Neural cell (in vitro differentiated cells): ENCODE measurements around the gene ZCCHC17. TPM values are rescaled to one million over a fixed set of nuclear protein-coding genes. Genes with fewer than 3 reads are reported as not detected.

ENCODE experiments used
- H2AFZ ChIP-seq: fragments of 200-600, 300-800 bp; sonication (generic), shearing (Covaris generic); 2 replicates; pipeline ENCODE4 v1.6.0; 2014; ENCODE audit warnings: low read depth, mild to moderate bottlenecking, antibody characterized with exemption, low read length, moderate library complexity
- H3F3A ChIP-seq: fragments of 200-600 bp; shearing (Covaris generic); 2 replicates; pipeline ENCODE4 v1.6.1; 2016; ENCODE audit warnings: mild to moderate bottlenecking, moderate library complexity, mixed read lengths, antibody characterized with exemption, low read length; ENCODE audit not compliant: insufficient read depth, poor library complexity, severe bottlenecking
- H3K27ac ChIP-seq: fragments of 200-600, 300-800 bp; sonication (generic), shearing (Covaris generic); 2 replicates; pipeline ENCODE4 v1.5.1; 2014; ENCODE audit warnings: mild to moderate bottlenecking, low read length, moderate library complexity
- H3K27me3 ChIP-seq: fragments of 300-800, 200-600 bp; sonication (generic), shearing (Covaris generic); 2 replicates; pipeline ENCODE4 v1.6.0; 2014; ENCODE audit warnings: mild to moderate bottlenecking, low read depth, low read length, moderate library complexity; ENCODE audit not compliant: insufficient read depth
- H3K36me3 ChIP-seq: fragments of 300-800, 200-600 bp; sonication (generic), shearing (Covaris generic); 2 replicates; pipeline ENCODE4 v1.5.1; 2014; ENCODE audit warnings: mild to moderate bottlenecking, antibody characterized with exemption, low read length, moderate library complexity; ENCODE audit not compliant: insufficient read depth
- H3K4me2 ChIP-seq: fragments of 300-800, 200-600 bp; sonication (generic), shearing (Covaris generic); 2 replicates; pipeline ENCODE4 v1.6.0; 2014; ENCODE audit warnings: mild to moderate bottlenecking, low read length
- H3K4me3 ChIP-seq: fragments of 300-800, 200-600 bp; sonication (generic), shearing (Covaris generic); 2 replicates; pipeline ENCODE4 v1.5.1; 2014; ENCODE audit warnings: mild to moderate bottlenecking, low read length, moderate library complexity
- H3K79me2 ChIP-seq: fragments of 200-600 bp; shearing (Covaris generic); replicated peaks from 2 replicates; pipeline ENCODE4 v1.6.0; 2014; ENCODE audit warnings: mild to moderate bottlenecking, low read length, moderate library complexity; ENCODE audit not compliant: insufficient read depth
- H3K9ac ChIP-seq: fragments of 300-800, 200-600 bp; sonication (generic), shearing (Covaris generic); 2 replicates; pipeline ENCODE4 v1.6.1; 2016; ENCODE audit warnings: mild to moderate bottlenecking, low read length, mixed read lengths
- H3K9me2 ChIP-seq: fragments of 200-600 bp; shearing (Covaris generic); 2 replicates; pipeline ENCODE4 v1.6.1; 2016; ENCODE audit warnings: mild to moderate bottlenecking, low read length, mixed read lengths; ENCODE audit not compliant: insufficient read depth
- H3K9me3 ChIP-seq: fragments of 200-600, 300-800 bp; sonication (generic), shearing (Covaris generic); 2 replicates; pipeline ENCODE4 v1.6.1; 2016; ENCODE audit warnings: mild to moderate bottlenecking, mixed run types, low read length, moderate library complexity, mixed read lengths
- H4K20me1 ChIP-seq: fragments of 200-600 bp; shearing (Covaris generic); 2 replicates; pipeline ENCODE4 v1.6.1; 2016; ENCODE audit warnings: mild to moderate bottlenecking, mixed run types; ENCODE audit not compliant: insufficient read depth
- CTCF ChIP-seq: fragments of 450-650 bp; IDR thresholded peaks from 2 replicates; pipeline ENCODE4 v1.5.1; 2014; ENCODE audit warnings: antibody characterized with exemption, mild to moderate bottlenecking, moderate library complexity; ENCODE audit not compliant: poor library complexity, severe bottlenecking
- EP300 ChIP-seq: fragments of 450-650 bp; conservative IDR thresholded peaks from 2 replicates; pipeline ENCODE4 v1.6.1; 2014; ENCODE audit warnings: antibody characterized with exemption, mild to moderate bottlenecking, moderate library complexity; ENCODE audit not compliant: poor library complexity, severe bottlenecking
- EZH2 ChIP-seq: fragments of 200-600, 300-800 bp; shearing (Covaris generic), sonication (generic); IDR thresholded peaks from 2 replicates; pipeline ENCODE4 v1.6.1; 2014; ENCODE audit warnings: antibody characterized with exemption, low read length, borderline replicate concordance, mild to moderate bottlenecking; ENCODE audit not compliant: insufficient read depth, poor library complexity, severe bottlenecking
- MXI1 ChIP-seq: fragments of 450-650 bp; conservative IDR thresholded peaks from 2 replicates; pipeline ENCODE4 v1.6.1; 2014; ENCODE audit warnings: antibody characterized with exemption, mild to moderate bottlenecking; ENCODE audit not compliant: poor library complexity, severe bottlenecking
- POLR2AphosphoS5 ChIP-seq: IDR thresholded peaks from 2 replicates; pipeline ENCODE4 v1.6.1; 2012
- RAD21 ChIP-seq: fragments of 450-650 bp; conservative IDR thresholded peaks from 2 replicates; pipeline ENCODE4 v1.6.1; 2014; ENCODE audit warnings: antibody characterized with exemption, mild to moderate bottlenecking, moderate library complexity
- REST ChIP-seq: IDR thresholded peaks from 2 replicates; pipeline ENCODE4 v1.6.1; 2012; ENCODE audit warnings: borderline replicate concordance
- SMC3 ChIP-seq: fragments of 450-650 bp; conservative IDR thresholded peaks from 2 replicates; pipeline ENCODE4 v1.6.1; 2014; ENCODE audit warnings: antibody characterized with exemption, mild to moderate bottlenecking, moderate library complexity; ENCODE audit not compliant: poor library complexity
- TAF1 ChIP-seq: IDR thresholded peaks from 2 replicates; pipeline ENCODE4 v1.6.1; 2012; ENCODE audit warnings: low read depth
- polyA plus RNA-seq: library from polyadenylated mRNA; depleted of rRNA; stranded (reverse); fragments of >200 nt; gene quantifications from 2 replicates; pipeline ENCODE4 v1.2.3, GENCODE V29; 2014

The ZCCHC17 gene
- polyA plus RNA-seq, 1 donor from 2014 or later, result 146 TPM

- no peak overlapping the region for H3K27ac ChIP-seq
- no peaks in the 10 kb centered on the region for H3K9me2 ChIP-seq
- H3K9ac ChIP-seq, result no peak overlapping the region
- H3K36me3 ChIP-seq, result no peaks in the 10 kb centered on the region
- no peaks in the 10 kb centered on the region for H3K79me2 ChIP-seq
- H2AFZ ChIP-seq, result no peak overlapping the region
- no peaks in the 10 kb centered on the region for H3F3A ChIP-seq
- no peaks in the 10 kb centered on the region for H3K27me3 ChIP-seq
- no peaks in the 10 kb centered on the region for H4K20me1 ChIP-seq
- no peak overlapping the region for H3K4me3 ChIP-seq
- H3K4me2 ChIP-seq, result no peak overlapping the region
- no peak for TF ChIP-seq CTCF
- TF ChIP-seq POLR2AphosphoS5, result no peak
- no peak for TF ChIP-seq MXI1
- no peak for TF ChIP-seq TAF1
- TF ChIP-seq RAD21, result no peak
- no peak for TF ChIP-seq SMC3
- TF ChIP-seq REST, result no peak
- TF ChIP-seq EP300, result no peak
- TF ChIP-seq EZH2, result no peak
- no peaks in the 10 kb centered on the region for H3K9me3 ChIP-seq
These were observed 96.6 kb downstream of the ZCCHC17 start for GRCh38 chr1:31393463-31393862.

GRCh38 chr1:31394584-31395193 lies 97.9 kb downstream of the ZCCHC17 start:
- Histone ChIP-seq H3K27me3 (no peaks in the 10 kb centered on the region), H3K4me2 (no peak overlapping the region), H3K9me3 (no peaks in the 10 kb centered on the region), H3K4me3 (peak overlapping the region; percentile 59), H3K36me3 (no peaks in the 10 kb centered on the region), H3K9ac (peak overlapping the region; percentile 39), H3F3A (no peaks in the 10 kb centered on the region), H4K20me1 (no peaks in the 10 kb centered on the region), H3K27ac (no peak overlapping the region), H2AFZ (no peak overlapping the region), H3K79me2 (no peaks in the 10 kb centered on the region), H3K9me2 (no peaks in the 10 kb centered on the region)
- TF ChIP-seq MXI1 (peak; percentile 10), TAF1 (no peak), REST (no peak), POLR2AphosphoS5 (no peak), EZH2 (no peak), CTCF (peak; percentile 91), RAD21 (peak; percentile 86), EP300 (no peak), SMC3 (peak; percentile 93)
